T-helper 22 cell (primary cell): ENCODE data around the gene DPP8.

Source experiments
- DNase-seq: peaks from one replicate; pipeline ENCODE4 v3.0.0-alpha.2; 2020; ENCODE audit warnings: low read depth

The DPP8 gene

GRCh38 chr15:65423976-65424679 is 93.4 kb downstream of the DPP8 start:
- no peak for DNase-seq

- no peak for DNase-seq
These were observed 94.1 kb downstream of the DPP8 start for GRCh38 chr15:65423150-65423975.

GRCh38 chr15:65421360-65422215 is 95.9 kb downstream of the DPP8 start:
- no peak for DNase-seq

- no peak for DNase-seq
These were observed 96.5 kb downstream of the DPP8 start for GRCh38 chr15:65420975-65421359.

GRCh38 chr15:65418596-65418995 is 98.9 kb downstream of the DPP8 start:
- no peak for DNase-seq

- DNase-seq, result no peak
These were observed 100.6 kb downstream of the DPP8 start for GRCh38 chr15:65416845-65417416.

GRCh38 chr15:65414841-65415621 is 102.5 kb downstream of the DPP8 start:
- no peak for DNase-seq

- DNase-seq, result no peak
These were observed 103.7 kb downstream of the DPP8 start for GRCh38 chr15:65413760-65414144.

- no peak for DNase-seq
These were observed 104.3 kb downstream of the DPP8 start for GRCh38 chr15:65413051-65413759.

GRCh38 chr15:65412556-65412955 is 104.9 kb downstream of the DPP8 start:
- DNase-seq, result no peak

GRCh38 chr15:65411465-65412071 is 105.9 kb downstream of the DPP8 start:
- no peak for DNase-seq

GRCh38 chr15:65410972-65411371 is 106.5 kb downstream of the DPP8 start:
- no peak for DNase-seq

- no peak for DNase-seq
These were observed 107.5 kb downstream of the DPP8 start for GRCh38 chr15:65410036-65410435.

GRCh38 chr15:65409036-65409631 is 108.4 kb downstream of the DPP8 start:
- no peak for DNase-seq

- no peak for DNase-seq
These were observed 109.0 kb downstream of the DPP8 start for GRCh38 chr15:65408324-65409035.

GRCh38 chr15:65406424-65407000 is 111.0 kb downstream of the DPP8 start:
- DNase-seq, result no peak

GRCh38 chr15:65405791-65406423 is 111.6 kb downstream of the DPP8 start:
- no peak for DNase-seq

- no peak for DNase-seq
These were observed 113.2 kb downstream of the DPP8 start for GRCh38 chr15:65404186-65404872.
